ENCODE data around the gene NRDC.
"Not testable (repeated sequence)": the region's sequence is repeated elsewhere in the genome, so short reads cannot be mapped to it uniquely, and the experiment has no call there.

Gene NRDC

GRCh38 chr1:51894748-51895147, 16.2 kb upstream of the NRDC start:
- in situ Hi-C loops (cut with HindIII; ENCODE audit: low sequenced_read_pairs), result not testable (repeated sequence)

- in situ Hi-C loops (cut with HindIII; ENCODE audit: low sequenced_read_pairs), result no loop called here
Measured at GRCh38 chr1:51878308-51878615, 265 bp downstream of the NRDC start.

GRCh38 chr1:51877434-51878307, 856 bp downstream of the NRDC start:
- in situ Hi-C loops (cut with HindIII; ENCODE audit: low sequenced_read_pairs), result no loop called here

- in situ Hi-C loops (cut with HindIII; ENCODE audit: low sequenced_read_pairs), result no loop called here
Measured at GRCh38 chr1:51875836-51876235, 2.7 kb downstream of the NRDC start.

GRCh38 chr1:51875291-51875772, 3.2 kb downstream of the NRDC start:
- in situ Hi-C loops (cut with HindIII; ENCODE audit: low sequenced_read_pairs), result no loop called here

DNA sequence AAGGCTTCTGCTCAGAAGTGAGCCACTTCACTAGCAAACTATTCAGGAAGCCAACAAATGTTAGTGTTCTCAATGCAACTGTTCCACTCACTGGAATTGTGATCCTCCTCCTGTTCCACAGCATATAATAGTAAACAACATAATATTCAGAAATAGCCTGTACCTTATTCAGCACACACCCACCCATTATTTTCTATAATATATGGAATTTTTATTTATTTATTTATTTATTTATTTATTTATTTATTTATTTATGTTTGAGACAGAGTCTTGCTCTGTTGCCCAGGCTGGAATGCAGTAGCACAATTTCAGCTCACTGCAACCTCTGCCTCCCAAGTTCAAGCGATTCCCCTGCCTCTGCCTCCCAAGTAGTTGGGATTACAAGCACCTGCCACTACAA, 5.3 kb downstream of the NRDC start:
- in situ Hi-C loops (cut with HindIII; ENCODE audit: low sequenced_read_pairs), result loop anchor here (5.0 kb wide), 1 partner anchor 54 kb away; no protein-coding TSS in a partner anchor

- in situ Hi-C loops (cut with HindIII; ENCODE audit: low sequenced_read_pairs), result loop anchor here (5.0 kb wide), 1 partner anchor 56 kb away; no protein-coding TSS in a partner anchor
Measured at GRCh38 chr1:51871351-51871975, 7.1 kb downstream of the NRDC start.

- in situ Hi-C loops (cut with HindIII; ENCODE audit: low sequenced_read_pairs), result loop anchor here (5.0 kb wide), 1 partner anchor 57 kb away; no protein-coding TSS in a partner anchor
Measured at GRCh38 chr1:51870603-51871350, 7.8 kb downstream of the NRDC start.

DNA sequence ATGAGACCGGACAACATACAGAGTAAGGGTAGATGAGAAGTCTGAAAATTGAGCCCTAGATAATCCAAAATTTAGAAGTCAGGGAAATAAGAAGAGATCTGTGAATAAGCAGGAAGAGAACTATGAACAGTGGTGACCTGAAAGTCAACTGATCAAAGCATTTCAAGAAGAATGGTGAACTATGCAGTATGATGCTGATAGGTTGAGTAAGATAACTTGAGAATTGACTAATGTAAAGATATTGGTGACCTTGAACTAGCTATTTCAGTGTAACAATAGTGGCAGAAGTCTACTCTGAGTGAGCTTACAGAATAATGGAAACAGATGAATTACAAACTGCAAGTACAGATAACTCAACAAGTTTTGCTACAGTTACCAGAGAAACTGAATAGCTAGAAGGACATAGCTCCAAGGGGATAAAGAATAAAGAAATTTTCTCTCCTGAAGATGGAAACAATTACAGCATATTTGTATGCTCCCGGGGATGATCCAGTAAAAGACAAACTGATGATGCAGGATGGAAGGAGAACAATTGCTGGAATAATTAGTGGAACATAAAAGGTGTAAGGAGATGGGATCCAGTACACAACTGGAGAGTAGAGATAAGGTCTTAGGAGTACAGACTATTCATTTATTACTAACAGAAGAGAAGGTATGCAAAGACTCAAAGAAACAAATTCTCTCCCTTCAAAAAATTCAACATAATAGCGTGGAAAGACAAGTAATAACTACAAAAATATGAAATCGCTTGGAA, 10.9 kb downstream of the NRDC start:
- in situ Hi-C loops (cut with HindIII; ENCODE audit: low sequenced_read_pairs), result no loop called here

GRCh38 chr1:51863384-51863783, 15.1 kb downstream of the NRDC start:
- in situ Hi-C loops (cut with HindIII; ENCODE audit: low sequenced_read_pairs), result no loop called here

DNA sequence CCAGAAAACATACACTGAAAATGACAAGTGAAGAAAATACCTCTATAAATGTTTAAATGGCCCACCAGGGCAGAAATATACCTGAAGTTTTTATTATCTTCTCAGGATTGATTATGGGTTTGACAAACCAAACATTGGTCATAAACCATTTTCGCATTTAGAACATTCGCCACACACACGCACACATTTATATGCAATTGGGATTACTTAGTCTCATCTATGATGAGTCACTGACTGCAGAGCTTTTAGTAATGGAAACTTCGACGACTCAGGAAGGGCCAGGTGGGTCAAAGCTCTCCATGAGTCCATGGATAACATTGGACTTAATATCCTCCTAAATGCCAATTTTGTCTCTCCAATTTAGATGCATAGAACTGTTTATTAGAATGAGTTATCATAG, 16.9 kb downstream of the NRDC start:
- in situ Hi-C loops (cut with HindIII; ENCODE audit: low sequenced_read_pairs), result no loop called here

GRCh38 chr1:51859735-51860134, 18.8 kb downstream of the NRDC start:
- in situ Hi-C loops (cut with HindIII; ENCODE audit: low sequenced_read_pairs), result no loop called here

GRCh38 chr1:51859333-51859732, 19.2 kb downstream of the NRDC start:
- in situ Hi-C loops (cut with HindIII; ENCODE audit: low sequenced_read_pairs), result no loop called here

DNA sequence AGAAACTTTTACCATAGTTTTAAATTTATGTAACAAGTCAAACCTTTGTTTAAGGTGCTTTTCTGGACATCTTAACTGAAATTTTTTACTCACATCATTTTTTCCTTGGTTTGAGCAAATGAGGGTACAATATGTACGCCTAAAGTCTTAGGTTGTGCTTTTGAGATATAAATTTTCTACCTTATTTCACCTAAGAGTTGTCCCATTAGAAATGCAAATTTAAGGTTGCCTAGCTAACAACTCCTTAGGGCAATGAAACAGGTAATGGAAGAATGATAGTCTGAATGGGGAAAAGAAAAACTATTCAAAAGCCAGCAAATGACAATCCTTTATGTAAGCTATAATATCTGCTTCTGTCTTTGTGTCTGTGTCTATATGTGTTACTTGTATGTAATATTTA, 19.6 kb downstream of the NRDC start:
- in situ Hi-C loops (cut with HindIII; ENCODE audit: low sequenced_read_pairs), result no loop called here

DNA sequence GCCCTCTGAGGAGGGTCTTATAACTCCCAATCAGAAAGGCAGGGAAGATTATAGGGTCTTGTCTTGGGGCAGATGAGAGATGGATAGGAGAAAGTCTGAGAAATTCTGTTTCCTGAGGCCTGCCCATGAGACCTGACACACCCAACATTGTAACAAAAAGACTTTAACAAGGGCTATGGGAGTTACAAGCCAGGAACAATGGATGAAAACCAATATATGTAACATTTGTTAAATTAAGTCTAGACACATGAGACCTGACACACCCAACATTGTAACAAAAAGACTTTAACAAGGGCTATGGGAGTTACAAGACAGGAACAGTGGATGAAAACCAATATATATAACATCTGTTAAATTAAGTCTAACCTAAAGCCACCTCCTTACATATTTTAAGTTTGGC, 21.8 kb downstream of the NRDC start:
- in situ Hi-C loops (cut with HindIII; ENCODE audit: low sequenced_read_pairs), result no loop called here

DNA sequence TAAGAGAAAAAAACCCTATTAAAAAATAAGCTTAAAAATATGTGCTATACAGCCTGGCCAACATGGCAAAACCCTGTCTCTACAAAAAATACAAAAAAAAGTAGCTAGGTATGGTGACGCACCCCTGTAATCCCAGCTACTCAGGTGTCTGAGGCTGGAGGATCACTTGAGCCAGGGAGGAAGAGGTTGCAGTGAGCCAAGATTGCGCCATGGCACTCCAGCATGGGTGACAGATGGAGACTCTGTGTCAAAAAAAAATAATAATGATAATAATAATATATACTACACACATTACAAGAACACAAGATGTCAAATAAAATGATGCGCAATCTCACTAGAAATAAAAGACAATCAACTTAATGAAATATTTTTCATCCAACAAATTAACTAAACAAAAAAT, 22.9 kb downstream of the NRDC start:
- in situ Hi-C loops (cut with HindIII; ENCODE audit: low sequenced_read_pairs), result no loop called here

- in situ Hi-C loops (cut with HindIII; ENCODE audit: low sequenced_read_pairs), result no loop called here
Measured at GRCh38 chr1:51853360-51853759, 25.2 kb downstream of the NRDC start.

- in situ Hi-C loops (cut with HindIII; ENCODE audit: low sequenced_read_pairs), result no loop called here
Measured at GRCh38 chr1:51851882-51852396, 26.6 kb downstream of the NRDC start.

GRCh38 chr1:51850420-51851223, 27.9 kb downstream of the NRDC start:
- in situ Hi-C loops (cut with HindIII; ENCODE audit: low sequenced_read_pairs), result no loop called here

Data from endothelial cell of hepatic sinusoid (primary cell).